NOMO-1 (cell line): Measurements from ENCODE around the gene CDH23.

ENCODE experiments used
- DNase-seq, 2 experiments: peaks; one replicate each; lab custom pipeline; 2025; ENCODE audit not compliant: unreplicated experiment in 2 of 2; lab: John Stamatoyannopoulos, UW

Gene CDH23

DNA sequence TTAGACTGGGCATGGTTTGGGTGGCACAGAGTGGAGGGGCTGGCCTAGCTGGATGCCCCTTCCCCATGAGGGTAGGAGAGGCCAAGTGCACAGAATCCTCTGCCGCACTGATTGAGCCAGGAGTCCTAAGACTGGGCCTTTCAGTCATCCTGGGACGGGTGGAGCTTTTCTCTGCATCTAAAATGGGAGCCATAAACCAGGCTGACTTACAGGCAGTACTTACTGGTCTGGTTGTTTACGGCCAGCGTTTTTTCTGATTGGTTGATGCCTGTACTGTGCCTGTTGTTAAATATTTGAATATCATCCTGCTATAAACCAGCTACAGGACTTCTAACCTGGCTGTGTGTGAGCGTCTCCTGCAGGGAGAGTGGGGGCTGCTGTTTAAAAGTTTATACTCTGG lies 107.8 kb downstream of the CDH23 start:
- DNase-seq, result no peak

DNA sequence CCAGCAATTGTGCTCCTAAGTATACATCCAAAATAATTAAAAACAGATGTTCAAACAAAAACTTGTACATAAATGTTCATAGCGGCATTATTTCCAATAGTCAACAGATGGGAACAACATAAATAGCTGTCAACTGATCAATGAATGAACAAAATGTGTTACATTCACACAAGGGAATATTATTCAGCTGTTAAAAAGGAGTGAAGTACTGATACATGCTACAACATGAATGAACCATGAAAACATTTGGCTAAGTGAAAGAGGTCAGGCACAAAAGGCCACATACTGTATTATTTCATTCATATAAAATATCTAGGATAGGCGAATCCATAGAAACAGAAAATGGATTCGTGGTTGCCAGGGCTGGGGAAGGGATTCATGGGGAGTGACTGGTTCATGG lies 109.1 kb downstream of the CDH23 start:
- no peak for DNase-seq

DNA sequence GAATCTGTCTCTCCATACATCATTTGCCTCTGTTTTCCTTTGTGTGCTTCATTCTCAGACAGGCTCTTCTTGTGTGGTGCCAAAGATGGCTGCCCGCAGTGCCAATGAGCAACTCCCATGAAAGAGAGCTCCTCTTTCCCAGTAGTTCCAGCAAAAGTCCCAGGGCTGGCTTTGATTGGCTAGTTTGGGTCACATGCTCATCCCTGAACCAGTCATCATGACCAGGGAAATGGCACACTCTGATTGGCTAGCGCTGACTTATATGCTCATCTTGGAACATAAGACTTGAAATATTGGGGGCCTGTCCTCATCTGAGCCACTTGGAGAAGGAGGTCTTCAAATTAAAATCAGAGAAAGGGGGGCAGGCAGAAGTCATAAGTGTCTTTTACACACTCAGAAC lies 112.7 kb downstream of the CDH23 start:
- no peak for DNase-seq

DNA sequence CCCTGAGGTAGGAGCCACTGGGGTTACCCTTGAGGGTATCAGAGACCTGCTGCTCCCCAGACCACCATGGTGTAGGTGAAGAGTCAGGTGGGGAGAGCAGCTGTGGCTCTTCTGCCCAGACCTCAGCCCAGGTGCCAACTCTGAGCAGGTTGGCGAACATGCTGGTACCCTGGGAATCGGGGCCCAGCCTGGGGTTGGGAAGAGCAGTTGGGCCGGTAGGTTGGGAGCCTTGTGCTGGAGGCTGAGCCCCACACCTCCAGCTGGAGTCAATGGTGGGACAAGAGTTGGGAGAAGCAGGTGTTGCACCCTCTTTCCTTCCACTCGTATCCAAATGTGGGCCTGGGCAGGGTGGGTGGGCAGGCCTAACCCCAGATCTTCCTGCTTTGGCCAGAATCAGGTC lies 114.5 kb downstream of the CDH23 start:
- DNase-seq, result no peak

DNA sequence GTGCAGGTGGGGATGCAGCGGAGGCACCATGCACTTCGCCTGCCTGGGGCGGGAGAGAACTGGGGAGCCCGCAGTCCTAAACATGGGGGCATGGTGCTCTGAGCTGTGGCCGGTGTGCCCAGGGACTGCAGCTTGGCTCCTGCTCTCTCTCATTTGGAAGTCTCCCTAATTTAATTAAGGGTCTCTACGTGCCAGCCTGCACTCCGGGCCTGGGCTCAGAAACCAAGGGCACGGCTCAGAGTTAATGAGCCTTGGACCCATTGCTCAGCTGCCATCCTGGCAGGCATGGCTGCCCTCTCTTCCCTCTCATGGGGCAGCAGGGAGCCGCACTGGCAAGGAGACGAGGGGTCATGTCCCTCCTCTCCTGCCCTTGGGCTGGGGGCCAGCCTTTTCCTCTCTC lies 115.6 kb downstream of the CDH23 start:
- no peak for DNase-seq

DNA sequence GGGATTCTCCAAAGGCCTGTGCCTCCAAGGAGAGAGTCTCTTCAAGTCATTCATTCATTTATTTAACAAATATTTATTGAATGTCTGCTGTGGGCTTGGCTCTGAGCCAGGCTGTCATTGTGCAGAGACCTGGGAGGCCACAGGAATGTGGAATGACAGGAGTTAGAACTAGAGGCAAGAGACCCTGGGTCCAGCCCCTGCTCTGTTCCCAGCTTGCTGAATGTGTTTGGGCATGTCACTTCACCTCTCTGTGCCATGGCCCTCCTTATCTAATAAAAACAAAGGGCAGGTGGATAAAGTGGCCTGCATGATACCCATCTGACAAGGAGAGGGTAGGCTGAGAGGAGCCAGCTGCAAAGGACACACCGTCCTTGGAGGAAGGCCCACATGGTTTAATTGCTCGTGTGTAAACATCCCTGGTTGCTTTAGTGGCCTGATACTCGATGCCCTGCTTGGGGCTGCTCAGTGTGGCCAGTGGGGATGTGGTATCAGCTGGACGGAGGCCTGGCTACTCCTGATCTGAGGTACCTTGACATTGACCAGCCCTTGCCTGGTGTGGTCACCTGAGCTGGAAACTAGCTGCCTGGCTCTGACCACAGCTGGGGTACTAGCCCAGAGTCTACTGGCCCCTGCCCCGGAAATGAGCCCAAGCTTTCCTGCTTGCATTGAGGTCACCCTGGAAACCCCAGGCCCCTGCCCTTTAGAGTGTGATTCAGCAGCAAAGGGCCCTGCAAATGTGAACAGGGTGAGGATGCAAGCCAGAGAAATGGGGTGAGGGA lies 116.2 kb downstream of the CDH23 start:
- DNase-seq, result no peak

DNA sequence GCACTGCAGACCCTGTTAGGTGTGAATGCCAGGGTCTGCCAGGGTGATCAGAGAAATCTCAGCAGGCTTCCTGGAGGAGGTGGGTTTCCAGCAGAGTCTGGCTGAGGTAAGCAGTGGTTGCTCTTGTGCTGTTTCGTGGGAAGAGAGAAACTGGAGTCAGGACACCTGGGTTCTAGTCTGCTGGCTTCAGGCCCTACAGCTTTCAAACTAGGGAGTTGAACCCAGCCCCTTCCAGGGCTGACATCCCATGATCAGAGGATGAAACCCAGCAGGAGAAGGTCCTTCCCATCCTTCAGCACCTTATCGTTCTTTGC lies 116.8 kb downstream of the CDH23 start:
- no peak for DNase-seq

DNA sequence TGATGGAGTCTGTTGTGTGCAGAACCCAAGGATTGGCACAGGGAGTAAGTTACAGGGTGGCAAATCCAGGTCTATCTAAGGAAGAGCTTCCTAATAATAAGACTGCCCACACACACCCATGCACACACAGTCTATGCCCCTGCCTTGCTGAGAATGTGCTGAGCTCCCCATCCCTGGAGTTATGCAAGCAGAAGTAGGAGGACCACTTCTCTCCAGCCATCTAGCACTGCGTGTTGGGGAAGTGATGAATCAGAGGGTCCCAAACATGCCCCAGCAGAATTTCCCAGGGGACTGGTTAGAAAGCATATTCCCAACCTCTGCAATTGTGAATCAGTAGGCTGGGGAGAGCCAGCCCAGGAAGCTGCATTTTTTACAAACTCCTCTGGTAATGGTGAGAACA lies 117.2 kb downstream of the CDH23 start:
- no peak for DNase-seq

DNA sequence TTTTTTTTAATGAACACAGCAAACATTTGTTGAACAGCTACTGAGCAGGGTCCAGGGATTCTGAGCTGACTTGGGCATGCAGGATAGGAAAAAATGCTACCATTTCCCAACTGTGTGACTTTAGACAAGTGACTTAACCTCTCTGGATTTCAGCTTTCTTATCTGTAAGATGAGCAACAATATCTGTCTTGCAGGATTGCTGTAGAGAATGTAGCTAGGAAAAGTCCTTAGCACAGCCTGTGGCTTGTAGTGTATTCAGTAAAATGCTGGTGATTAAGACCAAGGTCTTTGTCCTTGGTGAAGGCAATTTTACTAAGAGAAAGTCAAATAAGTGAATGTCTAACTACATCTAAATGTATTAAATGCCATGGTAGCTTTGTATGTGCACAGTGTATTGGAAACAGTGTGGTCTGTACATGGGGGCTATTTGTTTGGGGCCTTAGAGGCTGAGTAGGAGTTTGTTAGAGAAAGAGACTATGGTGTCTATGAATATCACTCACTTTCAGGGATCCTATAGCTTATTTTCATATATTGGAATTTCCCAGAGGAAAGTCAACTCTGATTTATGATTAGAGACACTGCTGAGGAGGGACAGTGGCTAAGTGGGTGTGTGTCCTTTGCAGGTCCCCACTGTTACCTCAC lies 118.9 kb downstream of the CDH23 start:
- DNase-seq, result no peak

DNA sequence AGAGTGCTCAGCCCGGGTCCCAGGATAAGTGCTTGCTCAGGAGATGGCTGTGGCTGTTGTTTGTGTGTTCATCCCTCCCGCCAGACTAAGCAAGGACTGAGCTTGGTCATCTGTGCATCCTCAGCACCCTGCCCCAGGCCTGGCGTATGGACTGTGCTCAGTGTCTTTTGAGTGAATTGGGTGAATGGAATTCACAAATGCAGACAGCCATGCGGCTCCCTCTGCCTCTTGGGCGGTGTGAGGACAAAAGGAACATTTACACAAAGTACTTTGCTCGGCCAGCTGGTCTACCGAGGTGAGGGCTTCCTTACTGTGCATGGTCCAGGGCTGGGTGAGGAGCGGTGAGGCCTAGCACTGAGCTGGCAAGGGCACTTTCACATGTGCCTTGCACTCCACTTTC lies 120.2 kb downstream of the CDH23 start:
- DNase-seq, result no peak

DNA sequence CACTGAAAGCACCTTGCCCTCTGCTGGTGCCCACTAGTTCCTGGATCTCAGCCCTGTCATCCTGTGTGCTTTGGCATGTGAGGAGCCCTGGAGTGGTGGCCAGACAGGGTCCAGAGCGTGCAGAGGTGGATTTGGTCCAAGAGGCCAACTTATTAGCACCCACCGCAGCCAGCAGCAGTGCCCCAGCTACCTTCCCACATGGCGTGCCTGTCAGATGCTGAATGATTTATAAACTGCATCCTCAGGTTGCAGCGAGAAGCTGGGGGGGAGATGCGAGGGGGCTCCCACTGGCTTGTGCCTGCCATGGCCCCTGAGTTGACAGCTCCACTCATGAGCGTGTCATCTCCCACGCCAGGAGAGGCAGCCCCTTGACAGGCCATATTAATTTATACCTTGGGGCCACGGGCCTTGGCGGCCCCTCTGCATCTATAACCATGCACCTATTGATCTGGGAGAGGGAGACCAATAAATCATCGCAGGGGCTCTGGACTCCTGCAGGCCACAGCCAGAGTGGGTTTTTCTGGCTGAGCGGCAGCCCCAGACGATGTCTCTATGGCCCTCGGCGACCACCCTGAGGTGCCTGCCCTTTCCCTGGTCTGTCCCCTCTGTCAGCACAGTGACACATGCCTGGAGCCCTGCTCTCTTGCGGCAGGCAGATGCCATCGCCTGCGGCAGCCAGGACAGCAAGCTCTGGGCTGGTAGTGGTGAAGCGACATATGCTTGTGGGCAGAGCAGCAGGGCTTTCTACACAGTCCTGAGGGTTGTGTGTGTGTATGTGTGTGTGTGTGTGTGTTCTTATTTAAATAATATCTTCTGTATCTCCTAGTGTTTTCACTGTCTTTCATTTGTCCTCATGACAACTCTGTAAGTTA lies 120.8 kb downstream of the CDH23 start:
- no peak for DNase-seq

DNA sequence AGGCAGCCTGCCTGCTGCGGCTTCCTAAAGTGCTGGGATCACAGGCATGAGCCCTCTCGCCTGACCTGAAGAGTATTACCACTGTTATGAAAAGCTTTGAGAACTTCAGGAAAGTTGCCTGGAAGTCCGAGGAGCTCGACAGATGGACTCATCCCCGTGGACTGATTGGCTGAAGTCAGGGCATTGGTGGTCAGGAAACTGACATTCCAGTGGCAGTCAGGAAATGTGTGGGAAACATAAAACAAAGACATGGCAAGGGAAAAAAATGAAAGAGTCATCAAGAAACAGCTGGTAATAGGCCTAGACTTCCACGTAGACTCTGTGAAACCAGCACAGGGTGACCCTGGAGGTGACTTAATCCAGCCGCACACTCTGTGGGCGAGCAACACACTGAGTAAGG lies 123.3 kb downstream of the CDH23 start:
- no peak for DNase-seq

DNA sequence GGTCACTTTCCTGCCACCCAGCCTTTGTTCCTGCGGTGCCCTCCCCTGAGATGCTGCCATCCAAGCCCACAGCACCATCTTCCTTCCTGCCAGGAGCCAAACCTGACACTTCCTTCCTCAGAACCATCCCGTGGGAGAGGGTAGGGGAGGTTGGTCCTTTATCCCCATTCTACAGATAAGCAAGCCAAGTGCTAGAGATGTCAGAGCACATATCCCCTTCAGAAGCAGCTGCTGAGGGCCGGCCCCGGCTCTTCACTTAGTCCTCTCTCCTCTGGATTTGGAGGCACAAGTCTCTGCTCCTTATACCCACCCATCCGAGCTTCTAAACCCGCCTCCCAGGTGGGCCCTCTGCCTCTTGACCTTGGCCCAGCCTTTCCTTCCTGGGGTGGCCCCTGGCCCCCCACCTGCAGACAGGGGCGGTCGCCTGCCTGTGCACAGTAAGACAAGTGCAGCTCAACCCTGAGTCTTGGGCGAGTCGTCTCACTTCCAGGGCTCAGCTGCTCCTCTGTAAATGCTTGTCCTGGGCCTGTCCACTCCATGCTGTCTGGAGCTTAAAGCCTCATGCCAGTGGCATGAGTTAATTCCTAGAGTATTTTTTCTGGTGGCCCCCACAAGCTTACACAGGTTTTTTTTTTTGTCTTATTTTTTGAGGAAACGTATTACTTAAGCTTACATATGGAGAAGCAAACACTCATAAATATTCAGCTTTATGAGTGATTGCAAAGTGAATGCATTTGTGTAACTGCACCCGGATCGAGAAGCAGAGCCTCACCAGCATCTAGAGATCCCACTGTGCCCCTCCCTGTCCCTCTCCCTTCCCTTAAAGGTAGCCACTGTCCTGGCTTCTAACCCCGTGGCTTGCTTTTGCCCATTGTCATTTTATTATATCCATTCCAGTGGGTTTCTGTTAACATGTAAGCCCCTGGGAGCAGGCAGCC lies 125.1 kb downstream of the CDH23 start:
- no peak for DNase-seq

DNA sequence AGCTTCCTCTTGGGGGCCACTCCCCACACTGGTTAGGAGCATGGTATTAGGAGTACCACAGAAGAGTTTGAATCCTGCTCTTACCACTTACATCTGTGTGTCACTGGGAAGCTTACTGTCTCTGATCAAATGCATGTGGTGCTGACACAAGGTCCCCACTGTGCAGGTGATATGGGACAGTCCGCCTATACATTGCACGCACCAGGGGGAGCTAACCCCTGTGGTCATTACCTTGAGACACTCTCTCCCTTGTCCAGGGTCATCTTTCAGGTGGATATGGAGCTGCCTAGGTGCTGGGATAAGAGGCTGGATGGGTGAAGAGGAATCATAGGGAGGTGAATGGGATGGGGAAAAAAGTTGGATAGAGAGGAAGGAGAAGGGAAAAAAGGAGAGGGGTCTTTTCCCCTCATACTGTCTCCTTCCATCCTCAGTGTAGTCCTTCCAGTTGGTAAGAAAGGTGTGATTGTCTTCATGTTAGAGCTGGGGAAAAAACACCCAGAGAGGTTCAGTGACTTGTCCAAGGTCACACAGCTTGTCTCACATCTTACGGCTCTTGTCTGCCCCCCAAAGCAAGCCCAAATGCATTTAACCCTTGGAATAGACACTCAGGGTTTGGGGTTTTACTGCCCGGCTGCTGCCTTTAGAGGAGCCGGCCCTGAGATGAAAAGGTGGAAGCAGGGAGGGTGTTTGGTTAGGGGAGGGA lies 125.9 kb downstream of the CDH23 start:
- no peak for DNase-seq

DNA sequence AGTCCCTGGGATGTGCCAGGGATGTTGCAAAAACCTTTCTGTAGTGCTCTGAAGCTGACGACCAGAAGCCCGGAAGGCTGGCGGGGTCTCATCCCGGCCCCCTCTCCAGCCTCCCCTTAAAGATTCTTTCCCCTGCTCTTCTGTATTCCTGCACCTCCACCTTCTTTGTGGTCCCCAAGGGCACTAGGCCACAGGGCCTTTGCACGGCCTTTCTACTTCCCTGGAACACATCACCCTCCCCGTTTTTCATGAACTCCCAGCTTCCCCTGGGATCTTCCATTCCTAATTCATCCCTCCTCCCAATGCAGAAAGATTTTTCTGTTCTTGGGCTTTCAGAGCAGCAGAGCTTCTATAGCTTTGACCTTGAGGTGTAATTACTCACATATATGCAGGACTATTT lies 127.0 kb downstream of the CDH23 start:
- no peak for DNase-seq

DNA sequence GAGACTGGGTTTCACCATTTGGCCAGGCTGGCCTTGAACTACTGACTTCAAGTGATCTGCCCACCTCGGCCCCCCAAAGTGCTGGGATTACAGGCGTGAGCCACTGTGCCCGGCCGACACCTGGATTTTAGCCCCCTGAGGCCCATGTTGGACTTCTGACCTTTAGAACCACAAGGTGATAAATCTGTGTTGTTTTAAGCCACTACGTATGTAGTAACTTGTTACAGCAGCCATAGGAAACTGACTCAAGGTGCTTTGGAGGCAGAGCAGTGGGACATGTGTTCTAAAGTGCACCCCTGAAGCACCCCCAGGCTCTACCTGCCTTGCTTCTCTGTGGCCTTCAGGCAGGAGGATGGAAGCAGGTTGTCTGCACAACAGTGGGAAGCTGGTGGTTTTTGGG lies 128.4 kb downstream of the CDH23 start:
- DNase-seq, result no peak

DNA sequence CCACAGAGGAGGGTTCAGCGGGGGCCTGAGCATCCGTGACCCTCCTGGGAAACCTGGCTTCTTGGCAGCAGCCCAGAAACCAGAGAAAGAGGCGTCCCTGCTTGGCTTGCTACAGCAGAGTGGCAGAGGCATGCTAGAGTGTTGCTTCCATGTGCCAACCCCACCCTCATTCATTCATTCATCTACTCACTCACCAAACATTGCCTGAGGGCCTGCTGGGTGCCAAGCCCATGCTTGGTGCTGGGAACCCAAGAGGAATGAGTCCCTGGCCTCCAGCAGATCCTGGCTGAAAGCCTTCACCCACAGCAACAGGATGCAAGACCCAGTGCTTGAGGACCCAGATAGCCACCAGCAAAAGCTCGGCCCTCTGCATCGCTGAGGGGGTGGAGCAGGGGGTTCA lies 129.0 kb downstream of the CDH23 start:
- no peak for DNase-seq

DNA sequence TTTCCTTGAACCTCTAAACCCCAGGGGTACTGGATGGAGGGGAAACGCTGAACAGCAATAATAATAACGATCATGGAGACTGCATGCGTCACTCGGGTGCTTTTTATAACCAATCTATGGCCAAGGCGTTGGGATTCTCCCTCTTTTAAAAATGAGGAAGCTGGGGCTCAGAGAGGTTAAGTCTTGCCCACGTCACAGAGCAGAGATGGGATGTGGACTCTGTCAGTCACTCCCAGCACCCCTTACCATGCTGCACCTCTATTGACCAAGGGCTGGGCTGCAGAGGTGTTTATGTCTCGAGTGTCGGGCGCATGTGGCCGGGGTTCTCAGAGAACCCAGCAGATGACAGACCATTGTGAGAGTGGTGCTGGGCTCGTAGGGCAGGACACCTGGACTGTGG lies 129.9 kb downstream of the CDH23 start:
- DNase-seq, result no peak

DNA sequence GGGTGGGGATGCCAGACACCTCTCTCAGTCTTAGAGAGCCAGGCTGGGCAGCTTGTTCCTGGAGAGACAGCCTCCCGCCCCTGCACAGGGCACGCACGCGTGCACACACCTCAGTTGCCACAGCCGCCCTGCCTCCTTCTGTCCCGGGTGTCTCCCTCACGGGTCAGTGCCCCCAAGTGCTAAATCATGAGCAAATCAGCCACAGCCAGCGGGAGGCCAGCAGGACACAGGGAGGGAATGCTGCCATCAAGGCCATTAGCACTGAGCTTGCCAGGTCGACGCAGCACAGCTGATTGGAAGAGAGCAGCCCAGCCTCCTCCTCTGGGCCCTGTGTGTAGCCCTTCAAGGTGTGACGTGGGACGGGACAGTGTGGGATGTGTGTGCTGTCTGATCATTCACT lies 130.4 kb downstream of the CDH23 start:
- DNase-seq, result no peak
